Measurements from ENCODE around the gene PNRC2.

GRCh38 chr1:24002695-24003094 is 43.1 kb downstream of the PNRC2 start:
- TF ChIP-seq POLR2AphosphoS5 (IDR thresholded peaks at IDR 0.05; ENCODE audit: borderline replicate concordance, low read depth, low read length), result no peak
- no peak for TF ChIP-seq EZH2 (IDR thresholded peaks at IDR 0.05)
